Keratinocyte (primary cell): ENCODE data around the gene SERPINE1. TPM values are rescaled to one million over a fixed set of nuclear protein-coding genes. Genes with fewer than 3 reads are reported as not detected.

Experiments used
- DNase-seq: peaks from one replicate; pipeline ENCODE4 v3.0.0-alpha.2; 2011; ENCODE audit warnings: low read depth, missing footprints, low spot score
- FAIRE-seq: peaks from 2 replicates; lab custom pipeline; 2011; peaks lifted over from hg19 to GRCh38; lab: Jason Lieb, UNC
- H2AFZ ChIP-seq: 2 replicates; pipeline ENCODE4 v1.6.0; 2012; ENCODE audit warnings: low read length, control low read depth, inconsistent platforms; ENCODE audit not compliant: control insufficient read depth
- H3K27ac ChIP-seq: 2 replicates; pipeline ENCODE4 v1.5.1; 2011; ENCODE audit warnings: low read length; ENCODE audit not compliant: control insufficient read depth, insufficient read depth
- H3K27me3 ChIP-seq: 3 replicates; pipeline ENCODE4 v1.6.0; 2011; ENCODE audit warnings: low read length; ENCODE audit not compliant: control insufficient read depth, insufficient read depth; ENCODE audit errors: extremely low read depth
- H3K36me3 ChIP-seq, 2 experiments: 2 replicates in 1 of 2; 3 replicates in 1 of 2; pipeline ENCODE4 v1.5.1; 2011; ENCODE audit warnings: low read length in 2 of 2, mild to moderate bottlenecking in 1 of 2; ENCODE audit not compliant: control insufficient read depth in 2 of 2, insufficient read depth in 2 of 2; ENCODE audit errors: extremely low read depth in 1 of 2
- H3K4me1 ChIP-seq: 3 replicates; pipeline ENCODE4 v1.5.1; 2011; ENCODE audit warnings: low read length; ENCODE audit not compliant: control insufficient read depth, insufficient read depth; ENCODE audit errors: extremely low read depth
- H3K4me2 ChIP-seq: 3 replicates; pipeline ENCODE4 v1.6.0; 2011; ENCODE audit warnings: low read depth, low read length; ENCODE audit not compliant: control insufficient read depth, insufficient read depth; ENCODE audit errors: extremely low read depth
- H3K4me3 ChIP-seq, 3 experiments: fragments of 200-600 bp in 1 of 3; sonication (generic) in 1 of 3; 2 replicates in 2 of 3; 3 replicates in 1 of 3; pipeline ENCODE4 v1.5.1; 2011 to 2016; ENCODE audit warnings: low read length in 3 of 3, mild to moderate bottlenecking in 3 of 3, control low read depth in 2 of 3, inconsistent platforms in 1 of 3, low read depth in 1 of 3, mixed read lengths in 1 of 3, mixed run types in 1 of 3, moderate library complexity in 1 of 3; ENCODE audit not compliant: control insufficient read depth in 2 of 3, insufficient read depth in 2 of 3; ENCODE audit errors: extremely low read depth in 1 of 3
- H3K79me2 ChIP-seq: 2 replicates; pipeline ENCODE4 v1.6.0; 2012; ENCODE audit warnings: low read length; ENCODE audit not compliant: control insufficient read depth, insufficient read depth
- H3K9ac ChIP-seq: 3 replicates; pipeline ENCODE4 v1.6.0; 2011; ENCODE audit warnings: low read length; ENCODE audit not compliant: control insufficient read depth, insufficient read depth; ENCODE audit errors: extremely low read depth
- H3K9me1 ChIP-seq: 3 replicates; pipeline ENCODE4 v1.6.0; 2011; ENCODE audit warnings: low read length; ENCODE audit not compliant: control insufficient read depth, insufficient read depth; ENCODE audit errors: extremely low read depth
- H3K9me3 ChIP-seq: 2 replicates; pipeline ENCODE4 v1.5.1; 2012; ENCODE audit warnings: low read depth, low read length; ENCODE audit not compliant: control insufficient read depth
- H4K20me1 ChIP-seq: 3 replicates; pipeline ENCODE4 v1.6.0; 2011; ENCODE audit warnings: low read length; ENCODE audit not compliant: control insufficient read depth, insufficient read depth; ENCODE audit errors: extremely low read depth
- EZH2 ChIP-seq: IDR thresholded peaks from one replicate; pipeline ENCODE4 v1.6.1; 2012; ENCODE audit warnings: inconsistent platforms, mild to moderate bottlenecking, low read length, moderate library complexity
- dilution Hi-C: fragments of 300-500 bp; cut with MboI; formaldehyde crosslinking; loops from one replicate; pipeline ENCODE4 v1.7.0; 2020; ENCODE audit warnings: low sequenced_read_pairs; ENCODE audit not compliant: extremely low pct_ligation_motif_present
- polyA plus RNA-seq, 5 experiments: library from polyadenylated mRNA; depleted of rRNA in 3 of 5; stranded (reverse) in 3 of 5; stranded (forward) in 1 of 5; unstranded in 1 of 5; fragments of >200 nt; gene quantifications; 1 replicate in 1 of 5; 2 replicates in 3 of 5; 3 replicates in 1 of 5; pipeline versions ENCODE4 v1.2.1 to v1.2.3, GENCODE V29; 2011 to 2012; ENCODE audit warnings: missing spikeins in 2 of 5, low read depth in 1 of 5, low replicate concordance in 1 of 5
- TF ChIP-seq, protein P1 (sequence below), 3 experiments: IDR thresholded peaks in 1 of 3; conservative IDR thresholded peaks in 1 of 3; optimal IDR thresholded peaks in 1 of 3; 2 replicates in 2 of 3; 3 replicates in 1 of 3; pipeline versions ENCODE3 to v1.5.1; 2011; ENCODE audit warnings: low read length in 3 of 3, mild to moderate bottlenecking in 3 of 3, moderate library complexity in 2 of 3, control low read depth in 1 of 3, inconsistent platforms in 1 of 3; ENCODE audit not compliant: insufficient read depth in 2 of 3; ENCODE audit errors: extremely low read depth in 1 of 3

The SERPINE1 gene
- polyA plus RNA-seq, 1 donor (not counting 4 experiments of a cell fraction or from before 2014, with no cell fraction given): 522 TPM

DNA sequence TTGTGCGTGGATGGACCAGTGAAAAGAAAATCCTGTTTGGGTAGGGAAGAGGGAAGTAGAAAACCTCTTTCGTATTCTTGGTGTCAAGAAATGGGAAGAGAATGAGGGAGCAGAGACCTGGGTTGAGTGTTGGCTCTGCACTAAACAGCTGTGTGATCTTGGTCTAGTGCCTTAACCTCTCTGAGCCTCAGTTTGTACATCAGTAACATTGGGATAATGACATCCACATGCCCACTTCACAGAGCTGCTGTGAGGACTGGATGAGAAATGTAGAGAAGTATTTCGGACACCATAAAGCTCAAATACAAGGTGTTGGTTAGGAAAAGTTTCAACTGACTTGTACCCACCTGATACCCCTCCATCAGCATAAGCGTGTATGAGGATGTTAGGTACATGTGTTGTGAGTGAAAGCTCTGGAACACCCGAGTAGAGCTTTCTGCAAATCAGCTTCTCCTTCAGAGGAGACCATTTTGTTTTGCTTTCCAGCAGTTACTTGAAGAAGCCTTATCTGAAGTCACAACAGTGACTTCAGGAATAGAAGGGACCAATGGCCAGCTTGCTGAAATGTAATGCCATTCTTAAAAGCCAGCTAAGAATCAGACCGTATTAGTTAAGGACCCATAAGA lies 30.5 kb upstream of the SERPINE1 start:
- Histone ChIP-seq H3K36me3 (no peaks in the 10 kb centered on the region), H3K27ac (no peak overlapping the region), H2AFZ (no peak overlapping the region), H3K9me1 (no peaks in the 10 kb centered on the region), H3K4me1 (peaks cover 38% of the 10 kb centered on the region), H3K27me3 (no peaks in the 10 kb centered on the region), H3K4me2 (no peak overlapping the region), H4K20me1 (no peaks in the 10 kb centered on the region), H3K9ac (no peak overlapping the region), H3K79me2 (no peaks in the 10 kb centered on the region), H3K4me3 (no peak overlapping the region), H3K9me3 (no peaks in the 10 kb centered on the region)
- FAIRE-seq (no peak), DNase-seq (no peak)
- dilution Hi-C loops: no loop called here
- no peak for TF ChIP-seq EZH2
- TF ChIP-seq, protein P1, sequence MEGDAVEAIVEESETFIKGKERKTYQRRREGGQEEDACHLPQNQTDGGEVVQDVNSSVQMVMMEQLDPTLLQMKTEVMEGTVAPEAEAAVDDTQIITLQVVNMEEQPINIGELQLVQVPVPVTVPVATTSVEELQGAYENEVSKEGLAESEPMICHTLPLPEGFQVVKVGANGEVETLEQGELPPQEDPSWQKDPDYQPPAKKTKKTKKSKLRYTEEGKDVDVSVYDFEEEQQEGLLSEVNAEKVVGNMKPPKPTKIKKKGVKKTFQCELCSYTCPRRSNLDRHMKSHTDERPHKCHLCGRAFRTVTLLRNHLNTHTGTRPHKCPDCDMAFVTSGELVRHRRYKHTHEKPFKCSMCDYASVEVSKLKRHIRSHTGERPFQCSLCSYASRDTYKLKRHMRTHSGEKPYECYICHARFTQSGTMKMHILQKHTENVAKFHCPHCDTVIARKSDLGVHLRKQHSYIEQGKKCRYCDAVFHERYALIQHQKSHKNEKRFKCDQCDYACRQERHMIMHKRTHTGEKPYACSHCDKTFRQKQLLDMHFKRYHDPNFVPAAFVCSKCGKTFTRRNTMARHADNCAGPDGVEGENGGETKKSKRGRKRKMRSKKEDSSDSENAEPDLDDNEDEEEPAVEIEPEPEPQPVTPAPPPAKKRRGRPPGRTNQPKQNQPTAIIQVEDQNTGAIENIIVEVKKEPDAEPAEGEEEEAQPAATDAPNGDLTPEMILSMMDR (optimal IDR thresholded peaks at IDR 0.05 in 1 of 3, IDR thresholded peaks at IDR 0.05 in 1 of 3, conservative IDR thresholded peaks at IDR 0.05 in 1 of 3; ENCODE audit: extremely low read depth in 1 of 3, insufficient read depth in 2 of 3, low read length in 3 of 3): no peak

DNA sequence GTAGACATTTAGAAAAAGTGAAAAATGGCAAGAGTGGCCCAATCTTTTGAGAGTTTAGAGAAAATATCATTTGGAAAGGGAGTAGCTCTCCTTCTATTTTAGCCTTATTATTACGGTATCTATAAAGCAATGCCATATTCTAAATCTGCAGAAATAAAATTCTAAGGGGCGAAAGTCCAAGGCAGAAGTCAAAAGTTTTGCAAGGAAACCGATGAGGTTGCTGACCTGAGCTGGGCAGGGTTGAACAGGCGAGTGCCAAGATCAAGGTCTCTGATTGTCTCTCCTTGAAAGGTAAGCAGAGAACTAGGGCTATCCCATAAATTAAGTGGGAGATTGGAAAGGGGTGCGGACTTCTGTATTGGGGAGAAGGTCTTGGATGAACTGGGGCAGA lies 30.0 kb upstream of the SERPINE1 start:
- no peak overlapping the region for H2AFZ ChIP-seq
- H3K4me3 ChIP-seq: no peak overlapping the region
- dilution Hi-C loops: no loop called here
- H3K79me2 ChIP-seq: no peaks in the 10 kb centered on the region
- no peaks in the 10 kb centered on the region for H4K20me1 ChIP-seq
- H3K9me3 ChIP-seq: no peaks in the 10 kb centered on the region
- TF ChIP-seq, protein P1 (optimal IDR thresholded peaks at IDR 0.05 in 1 of 3, IDR thresholded peaks at IDR 0.05 in 1 of 3, conservative IDR thresholded peaks at IDR 0.05 in 1 of 3; ENCODE audit: extremely low read depth in 1 of 3, insufficient read depth in 2 of 3, low read length in 3 of 3): no peak
- no peak for TF ChIP-seq EZH2
- H3K4me2 ChIP-seq: no peak overlapping the region
- no peak overlapping the region for H3K27ac ChIP-seq
- FAIRE-seq (peak; percentile 17), DNase-seq (no peak)
- H3K4me1 ChIP-seq: peaks cover 43% of the 10 kb centered on the region
- H3K9ac ChIP-seq: no peak overlapping the region
- H3K36me3 ChIP-seq: no peaks in the 10 kb centered on the region
- no peaks in the 10 kb centered on the region for H3K27me3 ChIP-seq
- no peaks in the 10 kb centered on the region for H3K9me1 ChIP-seq
